Activated CD8-positive, alpha-beta memory T cell treated with anti-CD3 and anti-CD28 coated beads for 48 hours (primary cell): Measurements from ENCODE around the gene CPLANE2.
"Not testable (repeated sequence)": the region's sequence is repeated elsewhere in the genome, so short reads cannot be mapped to it uniquely, and the experiment has no call there.

Experiments used
- DNase-seq, 3 experiments: peaks; one replicate each; pipeline ENCODE4 v3.0.0-alpha.2; 2020; ENCODE audit warnings: low read depth in 2 of 3, low spot score in 2 of 3

The CPLANE2 gene

DNA sequence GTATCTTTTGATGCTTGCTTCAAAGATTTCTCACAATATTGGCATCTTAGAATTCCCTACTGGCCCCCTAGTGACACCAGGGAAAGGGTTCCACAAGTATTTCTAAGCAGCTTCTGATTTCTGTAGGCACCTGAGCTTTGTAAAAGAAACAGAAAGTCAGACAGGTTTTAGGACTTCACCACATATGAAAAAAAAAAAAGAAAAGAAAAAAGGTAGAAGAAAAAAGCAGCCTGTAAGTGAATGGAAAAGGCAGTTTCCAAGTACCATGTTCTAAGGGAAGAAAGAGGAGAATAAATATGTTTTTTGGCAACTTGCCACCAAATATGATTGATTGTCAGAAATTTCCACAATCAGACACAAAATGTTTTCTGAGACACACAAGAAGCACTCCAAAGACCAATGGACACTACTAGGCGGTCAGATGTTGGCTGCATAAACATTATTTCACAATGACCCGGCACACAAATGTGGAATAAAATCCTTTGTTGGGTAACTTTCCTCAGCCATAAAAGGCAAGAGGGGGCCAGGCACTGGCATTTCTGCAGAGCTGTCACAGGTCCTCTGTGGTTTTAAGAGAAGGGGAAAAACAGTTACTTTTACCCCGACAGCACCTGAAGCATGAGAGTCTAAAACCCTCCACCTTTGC is 12.7 kb upstream of the CPLANE2 start:
- DNase-seq: no peak

DNA sequence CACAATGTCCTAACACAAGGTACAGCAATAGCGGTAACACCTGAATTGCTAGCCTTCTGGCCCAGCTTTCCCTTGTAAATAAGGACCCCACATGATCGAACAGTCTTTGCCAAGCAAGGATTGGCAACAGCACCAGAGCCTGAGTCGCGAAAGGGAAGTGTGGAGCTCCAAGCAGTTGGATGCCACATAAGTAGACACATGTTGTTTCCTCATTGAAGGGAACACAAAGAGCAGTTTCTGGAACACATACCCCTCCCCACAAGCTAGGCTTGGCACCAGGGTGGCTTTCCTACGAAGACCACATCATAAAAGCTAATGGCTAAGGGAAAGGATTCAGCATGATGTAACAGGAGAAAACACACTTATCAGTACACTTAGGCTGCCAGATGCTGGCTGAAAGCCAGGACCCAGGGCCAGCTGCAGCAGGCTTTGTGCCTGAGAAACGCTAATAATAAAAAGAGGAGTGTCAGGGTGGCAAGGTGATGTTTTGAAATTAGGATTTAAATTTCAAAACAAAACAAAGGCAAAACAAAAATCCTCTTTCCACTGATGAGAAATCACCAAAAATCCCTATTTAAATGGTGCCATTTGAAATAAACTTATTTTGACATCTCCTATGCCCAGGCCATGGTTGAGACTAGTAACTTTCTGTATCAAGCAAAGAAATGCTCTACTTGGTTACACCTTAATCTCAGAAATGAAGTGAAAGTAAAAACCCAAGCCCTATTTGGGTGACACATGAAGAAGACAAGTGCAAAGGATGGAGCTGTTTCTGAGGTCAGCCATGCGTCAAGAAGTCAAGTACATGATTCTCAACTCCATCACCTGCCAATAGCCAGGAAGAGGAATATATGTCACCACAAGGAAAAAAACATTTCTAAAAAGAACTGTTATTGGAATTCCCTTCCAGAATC is 11.9 kb upstream of the CPLANE2 start:
- no peak for DNase-seq

DNA sequence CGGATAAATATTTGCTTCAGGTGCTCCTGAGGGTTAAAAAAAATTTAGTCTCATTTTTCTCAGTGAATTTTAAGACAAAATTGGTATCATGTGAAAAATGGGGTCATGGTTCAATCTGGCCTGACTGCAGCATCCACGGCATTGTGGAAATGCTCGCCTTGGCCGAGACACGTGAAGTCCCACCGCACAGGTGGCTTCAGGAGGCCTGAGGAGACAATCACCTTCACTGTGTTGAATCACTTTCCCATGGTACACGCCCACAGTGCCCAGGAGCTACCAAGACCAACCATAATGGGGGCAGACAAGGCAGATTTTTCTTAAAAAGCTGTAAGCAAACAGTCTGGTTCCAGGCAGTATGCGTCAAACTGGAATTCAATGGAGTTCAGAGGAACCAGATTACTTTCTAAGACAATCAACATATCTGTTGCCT is 11.0 kb upstream of the CPLANE2 start:
- DNase-seq: no peak

DNA sequence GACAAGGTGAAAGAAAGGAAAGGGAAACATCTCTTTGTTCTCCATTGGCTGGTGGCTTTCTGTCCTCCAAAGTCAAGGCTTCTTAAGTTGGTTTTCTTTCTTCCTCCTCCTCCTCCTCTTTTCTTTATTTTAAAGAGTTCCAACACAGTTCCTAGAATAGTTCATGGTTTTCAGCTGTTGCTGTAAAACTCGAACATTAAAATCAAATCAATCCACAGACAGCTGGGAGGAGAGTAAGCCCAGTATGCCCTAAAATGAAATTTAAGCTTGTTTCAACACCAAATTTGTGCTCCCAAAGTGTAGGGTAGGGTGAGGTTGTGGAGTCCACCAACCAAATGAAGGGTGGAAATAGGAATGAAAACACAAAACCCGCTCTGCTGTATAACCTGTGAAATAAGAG is 10.5 kb upstream of the CPLANE2 start:
- no peak for DNase-seq

DNA sequence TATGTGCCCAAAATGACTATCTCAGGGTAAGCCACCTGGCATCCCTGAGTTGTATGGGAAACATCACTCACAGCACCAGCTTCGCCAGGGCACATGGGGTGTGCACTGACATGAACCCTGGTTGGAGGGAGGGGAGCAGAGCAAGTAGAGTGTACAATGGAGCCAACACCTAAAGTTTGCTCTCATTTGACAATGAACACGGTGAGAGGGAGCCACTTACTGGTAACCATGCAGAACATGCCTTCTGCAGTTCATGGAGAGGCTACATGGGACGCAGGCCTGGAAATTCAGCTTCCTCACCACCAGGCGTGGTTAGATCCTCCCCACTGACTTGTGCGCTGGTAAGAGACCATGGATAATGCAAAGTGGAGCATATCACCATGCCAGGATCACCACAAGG is 10.0 kb upstream of the CPLANE2 start:
- no peak for DNase-seq

DNA sequence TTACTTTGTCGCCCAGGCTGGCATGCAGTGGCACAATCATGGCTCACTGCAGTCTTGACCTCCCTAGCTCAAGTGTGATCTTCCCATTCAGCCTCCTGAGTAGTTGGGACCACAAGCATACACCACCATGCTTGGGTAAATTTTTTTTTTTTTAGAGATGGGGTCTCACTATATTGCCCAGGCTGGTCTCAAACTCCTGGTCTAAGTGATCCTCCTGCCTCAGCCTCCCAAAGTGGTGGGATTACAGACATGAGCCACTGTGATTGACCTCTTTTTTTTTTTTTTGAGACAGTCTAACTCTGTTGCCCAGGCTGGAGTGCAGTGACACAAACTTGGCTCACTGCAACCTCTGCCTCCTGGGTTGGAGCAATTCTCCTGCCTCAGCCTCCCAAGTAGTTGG is 9.3 kb upstream of the CPLANE2 start:
- DNase-seq: not testable (repeated sequence)

DNA sequence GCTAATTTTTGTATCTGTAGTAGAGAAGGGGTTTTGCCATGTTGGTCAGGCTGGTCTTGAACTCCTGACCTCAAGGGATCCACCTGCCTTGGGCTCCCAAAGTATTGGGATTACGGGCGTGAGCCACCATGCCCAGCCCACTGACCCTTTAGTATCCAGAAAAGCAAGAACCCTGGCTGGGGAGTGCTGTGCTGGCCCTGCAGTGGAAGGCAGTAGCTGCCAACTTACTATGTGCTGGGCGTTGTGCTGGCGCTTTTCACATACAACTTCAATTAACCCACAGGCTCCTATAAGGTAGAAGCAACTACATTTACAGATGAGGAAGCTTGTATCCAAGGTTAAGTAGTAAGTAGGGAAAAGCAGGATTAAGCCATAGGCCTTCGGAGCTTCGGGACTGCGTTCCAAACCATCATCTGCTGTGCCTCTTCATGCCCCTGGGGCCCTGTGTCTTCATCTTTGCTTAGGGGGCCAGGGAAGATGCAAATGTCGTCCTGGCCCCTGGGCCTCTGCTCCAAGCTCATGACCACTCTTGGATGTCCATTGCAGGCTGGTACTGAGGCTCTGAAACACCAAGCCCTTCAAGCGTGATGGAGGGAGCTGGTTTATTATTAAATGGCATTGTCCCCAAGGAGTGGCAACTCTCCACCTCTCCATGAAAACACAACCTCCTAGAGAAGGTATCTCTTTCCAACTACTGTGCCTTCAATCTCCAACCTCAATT is 8.7 kb upstream of the CPLANE2 start:
- no peak for DNase-seq

DNA sequence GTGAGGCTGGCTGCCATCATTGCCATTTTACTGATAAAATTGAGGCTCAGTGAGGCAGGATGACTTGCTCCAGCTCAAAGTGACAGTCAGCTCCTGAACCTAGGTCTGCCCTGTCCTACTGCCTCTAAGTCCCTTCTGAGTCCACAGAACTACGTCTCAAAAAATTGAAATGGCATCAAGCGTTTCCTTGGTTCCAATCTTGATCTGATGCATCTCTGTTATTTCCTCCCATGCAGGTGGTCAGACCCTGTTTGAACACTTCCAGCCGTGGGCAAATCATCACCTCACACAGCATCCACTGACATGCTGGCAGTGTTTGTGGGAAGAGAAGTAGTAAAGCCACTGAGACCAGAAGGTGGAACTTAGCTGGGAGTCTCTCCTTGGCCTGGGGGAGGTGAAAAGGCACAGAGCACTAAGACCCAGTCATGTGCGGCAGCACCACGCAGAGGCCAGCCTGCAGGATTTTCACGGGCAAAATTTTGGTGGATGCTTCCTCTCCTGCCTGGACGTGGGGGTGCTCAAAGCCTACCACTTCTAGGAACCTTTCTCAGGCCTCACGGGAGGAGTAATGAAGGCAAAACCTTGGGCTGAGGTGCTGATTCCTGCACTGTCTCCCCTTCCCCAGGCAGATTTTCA is 7.8 kb upstream of the CPLANE2 start:
- DNase-seq: no peak

DNA sequence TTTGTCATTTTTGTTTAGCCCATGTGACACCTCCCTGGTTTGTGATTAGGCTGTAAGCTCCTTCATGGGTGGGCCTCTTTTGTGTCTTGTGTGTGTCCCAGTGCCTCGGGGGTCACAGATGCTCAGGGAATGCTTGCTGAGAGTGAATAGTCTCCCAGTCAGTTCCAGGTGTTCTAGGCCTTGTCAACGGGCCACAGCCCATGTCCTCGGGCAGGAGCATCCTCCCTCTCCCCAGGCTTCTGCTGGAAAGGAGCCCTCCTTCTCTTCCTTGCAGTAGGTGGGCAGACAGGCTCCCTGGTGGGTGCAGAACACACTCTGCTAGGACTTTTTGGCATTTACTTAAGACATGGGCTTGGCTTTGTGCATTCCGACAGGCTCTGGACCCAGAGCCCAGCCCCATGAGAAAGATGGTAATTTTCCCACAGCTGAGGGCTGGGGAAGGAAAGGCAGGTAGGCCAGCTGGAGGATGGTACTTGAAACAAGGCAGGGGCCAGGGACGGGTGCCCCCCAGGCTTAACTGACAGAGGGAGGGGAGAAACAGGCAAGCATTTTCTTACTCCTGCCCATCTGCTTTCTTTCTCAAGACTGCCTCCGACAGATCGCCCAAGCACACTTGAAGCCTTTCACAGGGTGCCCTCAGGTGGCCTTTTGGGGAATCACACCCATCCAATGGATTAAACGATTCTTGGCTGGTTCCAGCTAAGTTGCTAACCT is 7.1 kb upstream of the CPLANE2 start:
- peak; percentile 28 to 53 (median 29) for DNase-seq

DNA sequence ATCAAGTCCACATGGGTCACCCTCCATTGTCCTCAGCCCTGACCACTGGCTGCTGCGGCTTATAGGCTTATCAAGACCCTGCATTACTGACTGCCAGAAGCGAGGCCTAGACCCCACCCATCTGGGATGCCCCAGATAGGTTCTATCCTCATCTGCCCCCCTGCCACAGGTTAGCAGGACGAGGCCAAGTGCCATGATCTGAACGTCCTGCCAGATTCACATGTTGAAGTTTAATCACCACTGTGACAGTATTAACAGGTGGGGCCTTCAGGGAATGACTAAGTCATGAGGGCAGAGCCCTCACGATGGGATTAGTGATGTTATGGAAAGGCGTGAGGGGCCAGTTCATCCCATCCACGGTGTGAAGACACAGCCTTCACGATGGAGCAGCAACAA is 6.2 kb upstream of the CPLANE2 start:
- DNase-seq: no peak

DNA sequence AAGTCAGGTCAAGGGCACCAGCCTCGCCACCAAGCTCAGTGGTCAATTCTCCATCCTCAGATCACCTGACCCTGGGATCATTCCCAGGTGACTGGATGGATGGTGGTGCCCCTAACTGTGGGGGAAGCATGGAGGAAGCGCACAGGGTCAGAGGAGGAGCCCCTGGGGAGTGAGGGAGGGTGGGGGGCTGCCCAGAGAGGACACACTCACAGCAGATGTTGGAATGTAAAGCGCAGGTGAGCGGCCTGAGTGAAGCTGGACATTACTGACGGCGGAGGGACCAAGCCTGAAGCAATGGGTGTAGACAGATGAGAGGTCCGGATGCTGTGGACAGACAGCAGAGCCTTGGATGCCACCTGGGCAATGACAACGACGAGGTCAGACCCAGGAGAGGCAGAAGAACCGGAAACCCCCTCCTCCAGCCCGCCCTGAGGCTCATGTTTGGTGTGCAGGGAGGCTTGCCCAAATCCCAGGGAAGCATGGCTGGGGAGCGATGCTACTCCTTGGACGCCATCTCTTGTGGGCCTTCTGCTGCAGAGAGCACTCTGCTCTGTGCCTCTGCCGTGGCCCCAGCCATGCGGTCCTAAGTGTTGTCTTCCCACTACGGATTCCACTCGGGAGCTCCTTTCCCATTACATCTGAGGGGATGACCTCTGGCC is 5.7 kb upstream of the CPLANE2 start:
- no peak for DNase-seq

DNA sequence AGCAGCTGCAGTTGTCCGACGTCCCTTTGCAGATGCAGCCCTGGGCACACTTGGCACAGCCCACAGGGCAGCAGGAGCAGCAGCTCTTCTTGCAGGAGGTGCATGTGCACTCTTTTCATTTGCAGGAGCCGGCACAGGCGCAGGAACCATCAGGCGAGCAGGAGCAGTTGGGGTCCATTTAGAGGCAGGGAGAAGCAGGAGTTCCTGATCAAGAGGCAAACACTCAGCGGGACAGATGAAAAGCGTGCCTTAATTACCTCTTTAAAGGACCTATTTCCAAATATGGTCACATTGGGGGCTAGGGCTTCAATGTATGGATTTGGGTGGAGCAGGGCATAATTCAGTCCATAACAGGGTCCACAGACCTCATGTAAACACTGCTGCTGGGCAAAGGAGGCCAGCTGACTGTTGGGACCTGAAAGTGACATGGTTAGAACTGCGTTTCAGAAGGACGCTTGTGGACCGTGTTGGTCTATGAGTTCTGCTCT is 4.3 kb upstream of the CPLANE2 start:
- no peak for DNase-seq

DNA sequence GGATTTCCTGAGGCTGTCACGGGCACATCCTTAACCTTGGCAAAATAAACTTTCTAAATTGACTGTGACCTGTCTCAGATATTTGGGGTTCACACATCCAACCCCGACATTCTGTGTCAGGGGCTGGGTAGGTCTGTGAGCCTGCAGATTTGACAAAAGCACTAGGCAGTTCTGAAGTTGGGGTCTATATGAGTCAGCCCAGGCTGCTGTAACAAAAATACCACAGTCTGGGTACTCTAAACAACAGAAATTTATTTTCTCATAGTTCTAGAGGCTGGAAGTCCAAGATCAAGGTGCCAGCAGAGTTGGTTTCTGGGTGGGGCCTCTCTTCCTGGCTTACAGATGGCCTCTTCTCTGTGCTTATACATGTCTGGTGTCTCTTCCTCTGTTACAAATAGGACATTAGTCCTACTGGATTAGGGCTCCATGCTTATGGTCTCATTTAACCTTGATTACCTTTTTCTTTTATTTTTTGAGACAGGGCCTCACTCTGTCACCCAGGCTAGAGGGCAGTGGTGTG is 3.0 kb upstream of the CPLANE2 start:
- no peak for DNase-seq

DNA sequence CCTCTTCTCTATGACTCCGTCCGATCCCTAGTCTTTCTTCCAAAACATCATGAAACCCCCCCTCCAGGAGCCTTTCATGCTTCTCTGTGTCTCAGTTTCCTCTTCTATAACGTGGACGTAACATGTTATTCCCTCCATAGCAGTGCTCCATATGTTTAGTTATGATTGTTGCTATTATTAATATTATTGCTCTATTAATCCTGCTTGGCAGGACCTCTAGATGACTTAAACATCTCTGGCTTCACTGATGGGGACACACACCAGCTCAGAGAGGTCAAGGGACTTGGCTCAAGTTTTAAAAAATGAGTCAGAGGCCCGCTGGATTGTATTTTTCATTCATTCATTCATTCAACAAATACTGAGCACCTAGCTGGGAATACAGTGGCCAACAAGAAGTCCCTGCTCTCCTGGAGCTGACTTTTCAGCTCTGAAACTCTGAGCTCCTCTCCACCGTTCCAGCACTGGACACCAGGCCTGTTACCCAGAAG is 404 bp upstream of the CPLANE2 start:
- no peak for DNase-seq

DNA sequence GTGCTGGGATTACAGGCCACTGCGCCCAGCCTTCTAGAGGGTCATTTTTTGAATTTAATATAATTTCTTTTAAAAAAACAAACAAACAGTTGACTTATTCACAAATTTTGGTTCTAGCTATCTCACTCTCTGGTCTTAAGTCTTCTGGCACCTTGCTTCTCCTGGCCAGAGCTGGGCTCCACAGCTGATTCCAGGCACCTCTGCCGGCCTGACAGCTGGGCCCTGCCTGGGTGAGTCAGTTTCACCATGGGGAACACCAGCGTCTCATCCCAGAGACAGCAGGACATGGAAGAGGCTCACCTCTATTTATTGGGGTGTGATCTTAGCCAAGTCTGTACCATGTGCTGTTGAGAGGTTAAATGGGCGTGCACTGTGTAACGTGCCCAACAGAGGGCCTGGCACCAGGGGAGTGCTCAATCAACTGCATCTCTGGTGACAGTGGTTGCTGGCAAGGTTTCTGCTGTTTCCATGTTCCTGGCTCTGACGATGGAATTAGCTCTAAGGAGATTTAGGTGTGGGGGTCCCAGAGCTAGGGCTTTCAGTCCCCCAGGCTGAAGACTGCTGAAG is 956 bp downstream of the CPLANE2 start:
- no peak for DNase-seq

DNA sequence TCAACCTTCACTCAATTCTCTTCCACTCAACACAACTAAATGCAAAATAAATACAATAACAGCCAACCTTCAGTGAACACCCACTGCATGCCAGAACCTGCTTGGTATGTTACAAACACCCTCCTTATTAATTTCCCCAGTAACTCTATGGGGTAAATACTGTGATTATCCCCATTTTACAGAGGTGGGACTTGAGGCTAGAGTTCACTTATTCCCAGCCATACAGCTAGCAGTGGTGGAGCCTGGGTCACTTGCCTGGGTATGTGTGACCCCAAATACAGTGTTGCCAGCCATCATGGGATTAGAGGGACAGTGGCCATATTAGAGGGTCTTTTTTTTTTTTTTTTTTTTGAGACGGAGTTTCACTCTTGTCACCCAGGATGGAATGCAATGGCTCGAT is 1.6 kb downstream of the CPLANE2 start:
- DNase-seq: no peak

DNA sequence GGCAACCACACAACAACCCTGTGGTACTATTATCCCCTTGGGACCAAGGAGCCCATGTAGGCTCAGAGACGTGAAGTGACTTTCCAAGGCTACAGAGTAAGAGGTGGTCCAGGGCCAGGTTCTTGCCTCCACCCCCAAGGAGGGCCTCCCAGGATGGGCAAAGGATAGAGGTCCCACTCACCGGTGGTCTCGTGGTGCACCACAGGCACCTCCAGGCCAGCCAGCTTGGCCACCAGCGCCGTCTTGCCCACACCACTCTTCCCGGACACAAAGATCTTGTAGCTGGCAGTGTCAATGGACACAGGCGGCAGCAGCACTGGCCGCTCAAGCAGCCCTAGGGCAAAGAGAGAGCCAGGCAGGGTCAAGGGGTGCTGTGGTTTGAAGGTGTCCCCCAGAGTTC is 3.6 kb downstream of the CPLANE2 start:
- no peak for DNase-seq

DNA sequence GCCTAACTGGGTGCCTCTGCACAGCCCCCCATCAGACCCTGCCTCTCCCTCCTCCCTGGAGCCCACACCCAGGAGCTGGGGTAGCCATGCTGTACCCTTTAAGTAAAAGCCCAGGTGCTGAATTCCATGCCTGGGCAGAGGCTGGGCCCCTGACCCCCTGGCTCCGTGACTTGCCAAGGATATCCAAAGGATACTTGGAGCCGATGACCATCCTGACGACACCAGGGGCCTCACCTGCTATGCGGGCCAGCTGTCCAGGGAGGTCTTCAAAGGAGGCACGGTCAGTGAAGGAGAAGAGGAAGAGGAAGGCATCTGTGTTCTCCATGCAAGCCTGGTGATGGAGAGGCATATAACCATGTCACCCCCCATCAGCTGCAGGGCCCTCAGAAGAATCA is 4.7 kb downstream of the CPLANE2 start:
- no peak for DNase-seq
